ENCODE data around the gene KIAA1217.
"Not testable (repeated sequence)": the region's sequence is repeated elsewhere in the genome, so short reads cannot be mapped to it uniquely, and the experiment has no call there.

KIAA1217 gene

GRCh38 chr10:24324651-24325050 lies 115.7 kb downstream of the KIAA1217 start:
- no peak overlapping the region for H3K27ac ChIP-seq (ENCODE audit: low read depth, low read length)
- peaks cover 6 to 12% of the 10 kb centered on the region in 2 donors for H3K9me3 ChIP-seq (ENCODE audit: control insufficient read depth in 1 of 2, low read length in 2 of 2)
- no peak overlapping the region for H3K9ac ChIP-seq (ENCODE audit: low read depth in 1 of 2, low read length in 2 of 2)
- no peak overlapping the region for H3K4me3 ChIP-seq (ENCODE audit: low read depth in 1 of 2, low read length in 2 of 2)
- peaks cover 0 to 6% of the 10 kb centered on the region in 2 donors for H3K36me3 ChIP-seq (ENCODE audit: control insufficient read depth in 1 of 2, insufficient read depth in 2 of 2, low read length in 2 of 2)
- H3K4me1 ChIP-seq (ENCODE audit: control insufficient read depth in 1 of 2, insufficient read depth in 2 of 2, low read length in 2 of 2) = no peaks in the 10 kb centered on the region
- H3K27me3 ChIP-seq (ENCODE audit: control insufficient read depth in 1 of 2, insufficient read depth in 2 of 2, low read length in 2 of 2) = no peaks in the 10 kb centered on the region

GRCh38 chr10:24331457-24331856 lies 122.5 kb downstream of the KIAA1217 start:
- no peak overlapping the region for H3K4me3 ChIP-seq (ENCODE audit: low read depth in 1 of 2, low read length in 2 of 2)
- H3K27ac ChIP-seq (ENCODE audit: low read depth, low read length) = no peak overlapping the region
- peaks cover 0 to 6% of the 10 kb centered on the region in 2 donors for H3K36me3 ChIP-seq (ENCODE audit: control insufficient read depth in 1 of 2, insufficient read depth in 2 of 2, low read length in 2 of 2)
- H3K4me1 ChIP-seq (ENCODE audit: control insufficient read depth in 1 of 2, insufficient read depth in 2 of 2, low read length in 2 of 2) = no peaks in the 10 kb centered on the region
- H3K9me3 ChIP-seq (ENCODE audit: control insufficient read depth in 1 of 2, low read length in 2 of 2) = peaks cover 6 to 12% of the 10 kb centered on the region in 2 donors
- no peak overlapping the region for H3K9ac ChIP-seq (ENCODE audit: low read depth in 1 of 2, low read length in 2 of 2)
- H3K27me3 ChIP-seq (ENCODE audit: control insufficient read depth in 1 of 2, insufficient read depth in 2 of 2, low read length in 2 of 2) = no peaks in the 10 kb centered on the region

- H3K27ac ChIP-seq (ENCODE audit: low read depth, low read length) = no peak overlapping the region
- H3K27me3 ChIP-seq (ENCODE audit: control insufficient read depth in 1 of 2, insufficient read depth in 2 of 2, low read length in 2 of 2) = no peaks in the 10 kb centered on the region
- H3K9me3 ChIP-seq (ENCODE audit: control insufficient read depth in 1 of 2, low read length in 2 of 2) = no peaks in the 10 kb centered on the region
- H3K4me3 ChIP-seq (ENCODE audit: low read depth in 1 of 2, low read length in 2 of 2) = no peak overlapping the region
- H3K9ac ChIP-seq (ENCODE audit: low read depth in 1 of 2, low read length in 2 of 2) = no peak overlapping the region
- no peaks in the 10 kb centered on the region for H3K36me3 ChIP-seq (ENCODE audit: control insufficient read depth in 1 of 2, insufficient read depth in 2 of 2, low read length in 2 of 2)
- no peaks in the 10 kb centered on the region for H3K4me1 ChIP-seq (ENCODE audit: control insufficient read depth in 1 of 2, insufficient read depth in 2 of 2, low read length in 2 of 2)
Measured at GRCh38 chr10:24333736-24334135, 124.8 kb downstream of the KIAA1217 start.

- Histone ChIP-seq H3K36me3 (ENCODE audit: control insufficient read depth in 1 of 2, insufficient read depth in 2 of 2, low read length in 2 of 2) (no peaks in the 10 kb centered on the region), H3K4me1 (ENCODE audit: control insufficient read depth in 1 of 2, insufficient read depth in 2 of 2, low read length in 2 of 2) (no peaks in the 10 kb centered on the region), H3K9ac (ENCODE audit: low read depth in 1 of 2, low read length in 2 of 2) (no peak overlapping the region), H3K27me3 (ENCODE audit: control insufficient read depth in 1 of 2, insufficient read depth in 2 of 2, low read length in 2 of 2) (no peaks in the 10 kb centered on the region), H3K9me3 (ENCODE audit: control insufficient read depth in 1 of 2, low read length in 2 of 2) (no peaks in the 10 kb centered on the region), H3K27ac (ENCODE audit: low read depth, low read length) (no peak overlapping the region), H3K4me3 (ENCODE audit: low read depth in 1 of 2, low read length in 2 of 2) (no peak overlapping the region)
Measured at GRCh38 chr10:24334279-24334939, 125.5 kb downstream of the KIAA1217 start.

GRCh38 chr10:24337723-24338122 lies 128.8 kb downstream of the KIAA1217 start:
- H3K9ac ChIP-seq (ENCODE audit: low read depth in 1 of 2, low read length in 2 of 2); H3K27me3 ChIP-seq (ENCODE audit: control insufficient read depth in 1 of 2, insufficient read depth in 2 of 2, low read length in 2 of 2); H3K36me3 ChIP-seq (ENCODE audit: control insufficient read depth in 1 of 2, insufficient read depth in 2 of 2, low read length in 2 of 2); H3K9me3 ChIP-seq (ENCODE audit: control insufficient read depth in 1 of 2, low read length in 2 of 2); H3K4me3 ChIP-seq (ENCODE audit: low read depth in 1 of 2, low read length in 2 of 2); H3K27ac ChIP-seq (ENCODE audit: low read depth, low read length); H3K4me1 ChIP-seq (ENCODE audit: control insufficient read depth in 1 of 2, insufficient read depth in 2 of 2, low read length in 2 of 2): not testable (repeated sequence)

GRCh38 chr10:24339387-24339786 lies 130.4 kb downstream of the KIAA1217 start:
- Histone ChIP-seq H3K27ac (ENCODE audit: low read depth, low read length) (no peak overlapping the region), H3K9me3 (ENCODE audit: control insufficient read depth in 1 of 2, low read length in 2 of 2) (no peaks in the 10 kb centered on the region), H3K9ac (ENCODE audit: low read depth in 1 of 2, low read length in 2 of 2) (no peak overlapping the region), H3K4me3 (ENCODE audit: low read depth in 1 of 2, low read length in 2 of 2) (no peak overlapping the region), H3K27me3 (ENCODE audit: control insufficient read depth in 1 of 2, insufficient read depth in 2 of 2, low read length in 2 of 2) (no peaks in the 10 kb centered on the region), H3K4me1 (ENCODE audit: control insufficient read depth in 1 of 2, insufficient read depth in 2 of 2, low read length in 2 of 2) (no peaks in the 10 kb centered on the region), H3K36me3 (ENCODE audit: control insufficient read depth in 1 of 2, insufficient read depth in 2 of 2, low read length in 2 of 2) (no peaks in the 10 kb centered on the region)

- H3K9ac ChIP-seq (ENCODE audit: low read depth in 1 of 2, low read length in 2 of 2) = no peak overlapping the region
- H3K4me1 ChIP-seq (ENCODE audit: control insufficient read depth in 1 of 2, insufficient read depth in 2 of 2, low read length in 2 of 2) = peaks cover 0 to 5% of the 10 kb centered on the region in 2 donors
Measured at GRCh38 chr10:24340446-24340845, 131.5 kb downstream of the KIAA1217 start.

GRCh38 chr10:24340883-24341282 lies 131.9 kb downstream of the KIAA1217 start:
- no peaks in the 10 kb centered on the region for H3K27me3 ChIP-seq (ENCODE audit: control insufficient read depth in 1 of 2, insufficient read depth in 2 of 2, low read length in 2 of 2)
- H3K4me1 ChIP-seq (ENCODE audit: control insufficient read depth in 1 of 2, insufficient read depth in 2 of 2, low read length in 2 of 2) = peaks cover 0 to 5% of the 10 kb centered on the region in 2 donors
- H3K9me3 ChIP-seq (ENCODE audit: control insufficient read depth in 1 of 2, low read length in 2 of 2) = no peaks in the 10 kb centered on the region
- H3K9ac ChIP-seq (ENCODE audit: low read depth in 1 of 2, low read length in 2 of 2) = no peak overlapping the region
- no peak overlapping the region for H3K27ac ChIP-seq (ENCODE audit: low read depth, low read length)
- no peak overlapping the region for H3K4me3 ChIP-seq (ENCODE audit: low read depth in 1 of 2, low read length in 2 of 2)
- H3K36me3 ChIP-seq (ENCODE audit: control insufficient read depth in 1 of 2, insufficient read depth in 2 of 2, low read length in 2 of 2) = no peaks in the 10 kb centered on the region

More at GRCh38 chr10:24340446-24340845, 131.5 kb downstream of the KIAA1217 start:
- Histone ChIP-seq H3K27ac (ENCODE audit: low read depth, low read length) (no peak overlapping the region), H3K9me3 (ENCODE audit: control insufficient read depth in 1 of 2, low read length in 2 of 2) (no peaks in the 10 kb centered on the region), H3K27me3 (ENCODE audit: control insufficient read depth in 1 of 2, insufficient read depth in 2 of 2, low read length in 2 of 2) (no peaks in the 10 kb centered on the region), H3K36me3 (ENCODE audit: control insufficient read depth in 1 of 2, insufficient read depth in 2 of 2, low read length in 2 of 2) (no peaks in the 10 kb centered on the region), H3K4me3 (ENCODE audit: low read depth in 1 of 2, low read length in 2 of 2) (no peak overlapping the region)

- H3K27me3 ChIP-seq (ENCODE audit: control insufficient read depth in 1 of 2, insufficient read depth in 2 of 2, low read length in 2 of 2) = no peaks in the 10 kb centered on the region
- no peaks in the 10 kb centered on the region for H3K9me3 ChIP-seq (ENCODE audit: control insufficient read depth in 1 of 2, low read length in 2 of 2)
- no peaks in the 10 kb centered on the region for H3K36me3 ChIP-seq (ENCODE audit: control insufficient read depth in 1 of 2, insufficient read depth in 2 of 2, low read length in 2 of 2)
- H3K4me1 ChIP-seq (ENCODE audit: control insufficient read depth in 1 of 2, insufficient read depth in 2 of 2, low read length in 2 of 2) = peaks cover 0 to 5% of the 10 kb centered on the region in 2 donors
- no peak overlapping the region for H3K27ac ChIP-seq (ENCODE audit: low read depth, low read length)
- H3K4me3 ChIP-seq (ENCODE audit: low read depth in 1 of 2, low read length in 2 of 2) = no peak overlapping the region
- H3K9ac ChIP-seq (ENCODE audit: low read depth in 1 of 2, low read length in 2 of 2) = no peak overlapping the region
Measured at GRCh38 chr10:24341371-24341770, 132.4 kb downstream of the KIAA1217 start.

GRCh38 chr10:24341897-24342296 lies 133.0 kb downstream of the KIAA1217 start:
- H3K4me3 ChIP-seq (ENCODE audit: low read depth in 1 of 2, low read length in 2 of 2) = no peak overlapping the region
- H3K27me3 ChIP-seq (ENCODE audit: control insufficient read depth in 1 of 2, insufficient read depth in 2 of 2, low read length in 2 of 2) = no peaks in the 10 kb centered on the region
- peaks cover 0 to 5% of the 10 kb centered on the region in 2 donors for H3K4me1 ChIP-seq (ENCODE audit: control insufficient read depth in 1 of 2, insufficient read depth in 2 of 2, low read length in 2 of 2)
- no peak overlapping the region for H3K27ac ChIP-seq (ENCODE audit: low read depth, low read length)
- H3K36me3 ChIP-seq (ENCODE audit: control insufficient read depth in 1 of 2, insufficient read depth in 2 of 2, low read length in 2 of 2) = no peaks in the 10 kb centered on the region
- no peaks in the 10 kb centered on the region for H3K9me3 ChIP-seq (ENCODE audit: control insufficient read depth in 1 of 2, low read length in 2 of 2)
- H3K9ac ChIP-seq (ENCODE audit: low read depth in 1 of 2, low read length in 2 of 2) = no peak overlapping the region

All from duodenal mucosa (tissue), 2 donors.